KOPT-K1 (cell line): ENCODE results near the gene GK.
"Not testable (repeated sequence)": the region's sequence is repeated elsewhere in the genome, so short reads cannot be mapped to it uniquely, and the experiment has no call there.

Source experiments
- H3K27ac ChIP-seq: fragments of 200-600 bp; sonication (generic); 2 replicates; pipeline ENCODE4 v1.5.1; 2016; ENCODE audit warnings: antibody characterized with exemption, mild to moderate bottlenecking, low read depth, low read length; ENCODE audit not compliant: poor library complexity, severe bottlenecking
- H3K36me3 ChIP-seq: fragments of 200-600 bp; sonication (generic); 2 replicates; pipeline ENCODE4 v1.5.1; 2017; ENCODE audit warnings: antibody characterized with exemption, mild to moderate bottlenecking, low read length, moderate library complexity; ENCODE audit not compliant: insufficient read depth
- H3K9me3 ChIP-seq: fragments of 200-600 bp; sonication (generic); 2 replicates; pipeline ENCODE4 v1.5.1; 2017; ENCODE audit warnings: antibody characterized with exemption, low read length, mild to moderate bottlenecking; ENCODE audit not compliant: insufficient read depth, poor library complexity, severe bottlenecking

GK gene

GRCh38 chrX:30666094-30666493 lies 12.9 kb downstream of the GK start:
- H3K9me3 ChIP-seq = no peaks in the 10 kb centered on the region
- peaks cover 12% of the 10 kb centered on the region for H3K36me3 ChIP-seq
- H3K27ac ChIP-seq = no peak overlapping the region

- Histone ChIP-seq H3K9me3 (no peaks in the 10 kb centered on the region), H3K36me3 (peaks cover 12% of the 10 kb centered on the region), H3K27ac (no peak overlapping the region)
These were observed 15.4 kb downstream of the GK start for GRCh38 chrX:30668581-30668980.

DNA sequence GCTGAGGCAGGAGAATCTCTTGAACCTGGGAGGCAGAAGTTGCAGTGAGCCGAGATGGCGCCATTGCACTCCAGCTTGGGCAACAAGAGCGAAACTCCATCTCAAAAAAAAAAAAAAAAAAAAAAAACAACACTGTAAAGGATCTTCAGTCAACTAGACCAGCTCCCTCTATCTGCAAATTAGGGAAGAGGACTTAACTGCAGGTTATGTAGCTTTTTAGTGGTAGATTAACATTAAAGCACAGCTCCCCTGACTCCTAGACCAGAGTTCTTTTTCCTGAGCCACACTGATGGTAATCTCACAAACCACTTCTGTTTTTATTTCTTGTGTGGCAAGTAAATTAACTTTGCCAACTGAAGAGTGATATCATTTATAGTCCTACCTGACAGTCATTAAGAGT lies 18.0 kb downstream of the GK start:
- not testable (repeated sequence) for H3K9me3 ChIP-seq, H3K27ac ChIP-seq
- H3K36me3 ChIP-seq = peaks cover 12% of the 10 kb centered on the region

- Histone ChIP-seq H3K36me3 (peaks cover 15% of the 10 kb centered on the region), H3K9me3 (no peaks in the 10 kb centered on the region), H3K27ac (no peak overlapping the region)
These were observed 20.0 kb downstream of the GK start for GRCh38 chrX:30673127-30673796.

DNA sequence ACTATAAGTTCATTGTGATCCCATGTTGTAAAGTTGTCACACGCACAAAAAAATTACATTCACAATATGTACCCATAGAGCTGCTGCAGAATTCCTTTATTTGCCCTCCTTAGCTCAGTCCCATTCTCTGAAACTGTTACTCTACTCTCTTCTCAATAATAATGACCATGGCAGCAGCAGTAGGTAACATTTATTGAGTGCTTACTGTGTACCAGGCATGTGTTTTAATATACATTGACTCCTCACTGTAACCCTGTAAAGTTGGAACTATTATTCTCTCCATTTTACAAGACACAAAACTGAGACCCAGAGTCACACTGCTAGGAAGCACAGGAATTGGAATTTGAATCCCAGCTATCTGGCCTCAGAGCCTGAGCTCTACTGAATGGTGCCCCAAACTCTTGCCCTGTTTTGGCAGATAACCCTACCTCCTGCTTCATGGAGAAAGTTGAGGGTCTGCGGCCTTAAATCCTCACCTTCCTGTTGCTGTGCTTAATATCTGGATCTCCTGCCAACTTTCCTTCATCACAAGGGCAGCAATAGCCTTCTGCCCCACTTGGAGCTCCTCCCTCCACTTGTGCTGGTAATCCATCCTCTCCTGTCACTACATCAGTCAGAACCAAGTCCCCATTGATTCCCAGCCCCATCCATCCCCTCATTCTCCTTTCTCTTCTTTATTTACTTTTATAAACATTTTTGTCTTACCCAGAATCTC lies 20.8 kb downstream of the GK start:
- peaks cover 11% of the 10 kb centered on the region; the same call in 1 of the 2 replicates for H3K36me3 ChIP-seq
- no peaks in the 10 kb centered on the region for H3K9me3 ChIP-seq
- no peak overlapping the region for H3K27ac ChIP-seq

DNA sequence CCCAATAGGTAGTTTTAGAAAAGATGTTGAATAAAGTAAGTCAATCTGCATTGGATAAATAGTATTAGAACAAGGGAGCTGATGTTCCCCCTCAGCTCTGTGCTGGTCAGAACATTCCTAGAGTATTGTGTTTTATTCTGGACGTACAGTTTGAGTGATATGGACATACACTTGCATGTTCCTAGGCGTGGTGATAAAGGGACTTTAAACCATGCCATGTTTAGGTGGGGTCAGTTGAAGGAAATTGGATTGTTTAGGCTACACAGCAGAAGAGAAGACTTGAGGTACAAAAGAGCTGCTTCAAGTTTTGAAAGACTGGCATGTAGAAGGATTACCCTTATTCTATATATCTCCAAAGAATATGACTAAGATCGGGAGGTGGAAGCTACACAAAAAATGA lies 21.6 kb downstream of the GK start:
- Histone ChIP-seq H3K27ac (no peak overlapping the region), H3K36me3 (peaks cover 15% of the 10 kb centered on the region), H3K9me3 (no peaks in the 10 kb centered on the region)

DNA sequence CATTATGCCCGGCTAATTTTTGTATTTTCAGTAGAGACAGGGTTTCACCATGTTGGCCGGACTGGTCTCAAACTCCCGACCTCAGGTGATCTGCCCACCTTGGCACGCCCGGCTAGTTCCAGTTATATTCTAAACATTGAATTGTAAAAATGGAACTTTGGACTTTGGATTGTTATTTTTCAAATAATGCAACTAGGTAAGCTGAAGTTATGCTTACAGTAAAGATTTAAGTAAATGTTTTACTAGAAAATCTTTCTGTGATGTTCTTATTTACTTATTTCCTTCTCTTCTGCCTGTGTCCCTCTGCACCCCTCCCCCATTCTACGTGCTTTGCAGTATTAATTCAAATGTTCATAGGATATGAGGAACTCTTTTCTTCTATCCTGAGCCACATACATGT lies 26.1 kb downstream of the GK start:
- H3K27ac ChIP-seq = no peak overlapping the region
- peaks cover 9% of the 10 kb centered on the region for H3K36me3 ChIP-seq

GRCh38 chrX:30680618-30681017 lies 27.4 kb downstream of the GK start:
- H3K27ac ChIP-seq = no peak overlapping the region
- H3K9me3 ChIP-seq = no peaks in the 10 kb centered on the region
- H3K36me3 ChIP-seq = peaks cover 9% of the 10 kb centered on the region

More for the DNA sequence above, 26.1 kb downstream of the GK start:
- no peaks in the 10 kb centered on the region for H3K9me3 ChIP-seq

GRCh38 chrX:30688641-30689040 lies 35.4 kb downstream of the GK start:
- Histone ChIP-seq H3K36me3 (no peaks in the 10 kb centered on the region), H3K27ac (no peak overlapping the region), H3K9me3 (no peaks in the 10 kb centered on the region)

GRCh38 chrX:30689116-30689515 lies 35.9 kb downstream of the GK start:
- Histone ChIP-seq H3K36me3 (no peaks in the 10 kb centered on the region), H3K9me3 (no peaks in the 10 kb centered on the region), H3K27ac (no peak overlapping the region)

DNA sequence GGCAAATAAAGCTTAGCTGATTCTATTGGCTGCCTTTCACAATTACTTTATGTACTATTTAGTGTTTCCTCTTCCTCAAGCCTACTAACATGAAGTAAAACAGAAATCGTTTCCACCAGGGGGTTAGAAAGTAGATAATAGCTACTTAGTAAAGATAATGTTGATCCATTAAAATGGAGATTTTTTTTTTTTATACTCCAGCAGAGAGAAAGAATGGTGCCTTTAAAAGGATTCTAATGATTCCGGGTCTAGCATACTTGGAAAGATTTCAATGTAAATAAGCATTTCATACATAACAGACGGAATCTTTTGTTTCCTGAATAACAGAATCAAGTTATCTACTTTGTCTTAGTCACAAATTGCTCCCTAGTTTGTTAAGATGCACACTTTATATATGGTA lies 37.1 kb downstream of the GK start:
- no peak overlapping the region for H3K27ac ChIP-seq
- no peaks in the 10 kb centered on the region; the same call in 1 of the 2 replicates for H3K36me3 ChIP-seq
- no peaks in the 10 kb centered on the region for H3K9me3 ChIP-seq

- H3K27ac ChIP-seq = no peak overlapping the region
- no peaks in the 10 kb centered on the region for H3K9me3 ChIP-seq
- peaks cover 5% of the 10 kb centered on the region; the same call in 1 of the 2 replicates for H3K36me3 ChIP-seq
These were observed 40.9 kb downstream of the GK start for GRCh38 chrX:30693999-30694650.

- H3K36me3 ChIP-seq = no peaks in the 10 kb centered on the region
- H3K27ac ChIP-seq = no peak overlapping the region
- H3K9me3 ChIP-seq = no peaks in the 10 kb centered on the region
These were observed 49.5 kb downstream of the GK start for GRCh38 chrX:30702736-30703135.

GRCh38 chrX:30706216-30706775 lies 53.1 kb downstream of the GK start:
- Histone ChIP-seq H3K36me3 (peaks cover 5% of the 10 kb centered on the region; the same call in 1 of the 2 replicates), H3K9me3 (no peaks in the 10 kb centered on the region), H3K27ac (no peak overlapping the region)

DNA sequence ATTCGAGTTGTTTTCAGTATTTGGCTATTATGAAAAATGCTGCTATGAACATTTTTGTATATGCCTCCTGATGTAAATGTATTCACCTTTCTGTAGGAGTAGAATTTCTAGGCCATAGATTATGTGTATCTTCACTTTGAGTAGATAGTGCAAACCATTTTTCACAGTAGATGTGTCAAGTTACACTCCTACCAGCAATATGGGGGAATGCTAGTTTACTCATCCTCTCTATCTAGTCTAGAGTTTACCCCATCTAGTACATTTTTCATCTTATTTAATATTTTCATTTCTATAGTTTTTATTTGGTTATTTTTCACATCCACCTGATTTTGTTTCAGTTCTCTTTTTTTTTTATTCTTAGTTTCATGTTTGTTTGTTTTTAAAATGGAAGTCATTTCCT lies 59.0 kb downstream of the GK start:
- Histone ChIP-seq H3K9me3 (no peaks in the 10 kb centered on the region), H3K27ac (no peak overlapping the region), H3K36me3 (peaks cover 5% of the 10 kb centered on the region; the same call in 1 of the 2 replicates)
